Fibroblast of skin of abdomen (primary cell): Measurements from ENCODE around the gene MDFIC. TPM values are rescaled to one million over a fixed set of nuclear protein-coding genes. Genes with fewer than 3 reads are reported as not detected.
"Not testable (repeated sequence)": the region's sequence is repeated elsewhere in the genome, so short reads cannot be mapped to it uniquely, and the experiment has no call there.

Experiments used
- DNase-seq: peaks from one replicate; pipeline ENCODE4 v3.0.0-alpha.2; 2013
- polyA plus RNA-seq, 2 experiments: library from polyadenylated mRNA; unstranded; fragments of 120-200 nt; gene quantifications; one replicate each; pipeline ENCODE4 v1.2.1, GENCODE V29; 2013; ENCODE audit not compliant: insufficient read length in 2 of 2

The MDFIC gene, protein sequence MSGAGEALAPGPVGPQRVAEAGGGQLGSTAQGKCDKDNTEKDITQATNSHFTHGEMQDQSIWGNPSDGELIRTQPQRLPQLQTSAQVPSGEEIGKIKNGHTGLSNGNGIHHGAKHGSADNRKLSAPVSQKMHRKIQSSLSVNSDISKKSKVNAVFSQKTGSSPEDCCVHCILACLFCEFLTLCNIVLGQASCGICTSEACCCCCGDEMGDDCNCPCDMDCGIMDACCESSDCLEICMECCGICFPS
- polyA plus RNA-seq (2013, experiment 1 of 2; ENCODE audit: insufficient read length), result 25.4 TPM
- polyA plus RNA-seq (2013, experiment 2 of 2; ENCODE audit: insufficient read length), result 24.5 TPM

DNA sequence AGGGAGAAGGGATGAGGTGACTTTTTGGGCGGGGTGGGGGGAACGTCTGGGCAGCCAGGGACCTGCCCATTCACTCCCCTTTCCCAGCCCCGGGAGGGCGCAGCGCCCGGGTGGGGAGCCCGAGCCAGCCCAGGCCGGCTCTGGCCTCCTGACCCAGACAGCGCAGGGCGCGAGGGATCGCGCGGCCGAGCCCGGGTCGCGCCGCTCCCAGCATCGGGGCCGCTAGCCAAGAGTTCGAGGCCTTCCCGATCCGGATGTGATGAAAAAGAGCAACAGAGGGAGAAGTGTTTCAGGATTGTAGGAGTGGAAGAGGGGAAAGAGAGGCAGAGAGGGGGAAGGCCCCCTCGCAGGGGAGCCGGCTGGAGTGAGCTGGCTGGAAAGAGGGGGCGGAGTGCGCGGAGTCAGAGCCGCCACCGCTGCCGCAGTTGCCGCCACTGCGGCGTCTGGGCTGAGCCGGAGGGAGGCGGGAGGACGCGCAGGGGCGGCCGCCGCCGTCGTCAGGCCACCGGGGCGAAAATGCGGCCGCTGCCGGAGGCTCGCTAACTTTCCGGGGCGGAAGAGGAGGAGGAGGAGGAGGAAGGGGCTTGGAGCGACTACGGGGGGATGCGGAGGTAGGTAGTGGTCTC lies at the start of gene MDFIC:
Gene MDFIC (plus strand): TSS at position 69 of the 626 bp plus-strand sequence. CDS start 940 bp downstream, outside the sequence.
- peak; percentile 69 for DNase-seq

DNA sequence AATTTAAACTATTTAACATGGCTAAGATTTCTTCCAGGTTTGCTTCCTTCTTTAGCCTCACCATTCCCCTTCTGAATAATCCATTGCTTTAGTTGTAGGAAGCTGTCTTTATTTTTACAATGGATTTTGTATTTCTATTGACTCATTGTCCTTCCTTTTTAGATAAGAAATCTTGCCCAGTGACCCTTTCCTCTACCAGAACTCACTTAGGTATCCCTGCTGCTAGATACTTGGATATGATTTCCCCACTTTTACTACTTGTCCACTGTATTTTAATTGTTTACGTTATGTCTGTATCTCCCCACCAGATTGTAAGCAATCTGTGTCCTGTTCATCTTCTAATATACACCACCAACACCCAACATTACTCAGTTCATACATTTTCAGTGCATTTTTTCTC lies 47.7 kb upstream of the MDFIC start:
- DNase-seq, result no peak

DNA sequence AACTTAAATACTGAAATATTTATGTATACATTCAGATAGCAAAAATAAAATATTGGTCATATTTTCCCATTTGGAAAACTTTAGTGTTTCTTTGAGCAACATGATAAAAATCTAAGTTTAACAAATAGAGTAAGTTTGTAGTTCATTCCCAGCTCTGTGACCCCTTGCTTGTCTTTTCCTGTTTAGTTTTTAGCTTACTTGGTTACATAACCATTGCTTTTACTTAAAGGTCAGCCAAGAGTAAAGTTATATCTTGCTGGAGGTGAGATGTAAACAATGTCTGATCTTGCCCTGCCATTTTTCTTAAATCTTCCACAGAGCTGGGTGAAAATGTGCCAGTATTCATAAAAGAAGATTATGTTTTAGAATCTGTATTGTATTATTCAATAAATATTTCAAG lies 46.7 kb upstream of the MDFIC start:
- DNase-seq, result no peak

DNA sequence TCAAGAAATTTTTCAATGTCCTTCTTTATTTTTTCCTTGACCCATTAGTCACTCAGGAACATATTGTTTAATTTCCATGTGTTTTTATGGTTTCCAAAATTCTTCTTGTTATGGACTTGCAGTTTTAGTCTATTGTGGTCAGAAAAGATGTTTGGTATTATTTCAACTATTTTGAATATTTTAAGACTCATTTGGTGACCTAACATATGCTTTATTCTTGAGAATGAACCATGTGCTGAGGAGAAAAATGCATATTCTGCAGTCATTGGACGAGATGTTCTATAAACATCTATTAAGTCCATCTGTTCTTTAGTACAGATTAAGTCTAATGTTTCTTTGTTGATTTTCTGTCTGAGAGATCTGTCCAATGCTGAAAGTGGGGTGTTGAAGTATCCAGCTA lies 42.3 kb upstream of the MDFIC start:
- DNase-seq, result peak; percentile 86

DNA sequence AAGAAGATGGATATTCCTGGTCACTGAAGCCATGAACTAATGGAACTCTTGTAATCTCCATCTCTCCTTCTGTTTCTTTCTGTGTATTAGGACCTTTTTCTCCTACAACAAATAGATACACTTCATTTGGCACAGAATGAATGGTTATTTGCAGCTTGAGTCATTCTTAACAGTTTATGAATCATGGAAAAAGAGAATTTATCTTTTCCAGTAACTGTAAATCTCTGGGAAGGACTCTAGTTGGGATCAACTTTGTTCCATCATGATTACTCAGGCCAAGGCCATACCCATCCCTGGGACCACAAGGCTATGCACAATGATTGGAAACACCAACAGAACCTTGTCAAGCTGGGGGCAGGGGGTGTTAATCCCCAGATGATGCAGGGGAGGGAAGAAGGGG lies 36.1 kb upstream of the MDFIC start:
- DNase-seq, result peak; percentile 50

DNA sequence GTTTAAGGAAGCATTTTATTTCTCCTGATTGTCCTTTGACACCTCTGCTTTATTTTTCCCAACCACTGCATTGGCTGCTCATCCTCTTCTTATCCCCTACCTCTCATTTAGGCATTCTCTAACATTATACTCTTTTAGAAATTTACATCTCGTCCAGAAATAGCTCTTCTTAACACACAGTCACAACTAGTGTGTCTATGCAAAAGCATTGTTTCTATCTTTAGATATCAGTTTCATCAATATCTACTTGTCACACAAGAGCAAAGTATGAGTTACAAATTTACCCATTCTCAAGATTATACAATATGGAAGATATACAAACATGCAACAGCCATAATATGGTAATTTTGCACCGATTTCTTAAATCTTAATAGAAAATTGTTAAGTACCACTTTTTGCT lies 35.7 kb upstream of the MDFIC start:
- DNase-seq, result no peak

DNA sequence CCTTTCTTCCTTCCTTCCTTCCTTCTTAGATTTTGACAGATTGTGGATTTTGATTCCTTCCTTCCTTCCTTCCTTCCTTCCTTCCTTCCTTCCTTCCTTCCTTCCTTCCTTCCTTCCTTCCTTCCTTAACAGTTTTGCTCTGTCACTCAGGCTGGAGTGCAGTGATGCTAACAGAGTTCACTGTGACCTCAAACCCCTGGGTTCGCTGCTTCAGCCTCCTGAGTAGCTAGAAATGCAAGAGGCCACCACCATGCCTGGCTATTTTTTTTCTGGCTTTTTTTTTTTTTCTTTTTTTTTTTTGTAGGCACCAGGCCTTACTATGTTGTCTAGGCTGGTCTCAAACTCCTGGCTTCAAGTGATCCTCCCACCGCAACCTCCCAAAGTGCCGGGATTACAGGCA lies 32.8 kb upstream of the MDFIC start:
- not testable (repeated sequence) for DNase-seq

DNA sequence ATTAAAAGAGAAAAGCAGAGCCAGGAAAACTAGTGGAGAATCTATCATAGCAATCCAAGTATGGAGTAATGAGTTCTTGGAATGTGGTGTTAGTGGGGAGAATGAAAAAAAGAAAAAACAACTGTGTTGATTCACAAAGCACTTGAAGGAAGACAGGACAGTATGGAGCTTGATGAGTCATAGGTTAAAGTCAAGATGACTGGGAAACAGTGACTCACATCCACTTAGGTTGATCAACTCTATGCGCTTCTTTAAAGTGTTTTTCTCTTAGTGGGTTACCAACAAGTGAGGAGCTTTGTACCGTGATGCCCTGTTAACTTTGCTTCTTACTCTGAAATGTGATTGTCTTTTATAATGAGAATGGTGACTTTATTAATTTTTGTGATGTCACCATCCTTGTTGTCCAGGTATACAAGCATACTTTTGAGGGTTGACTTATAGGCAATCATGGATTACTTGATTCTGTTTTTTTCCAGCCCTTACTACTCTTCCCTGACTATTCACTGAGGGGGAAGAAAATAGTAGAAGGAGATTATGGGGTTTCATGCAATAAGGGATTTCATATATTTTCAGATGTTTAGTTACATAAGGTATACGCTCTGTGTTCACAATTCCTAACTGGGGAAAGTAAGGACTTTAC lies 32.1 kb upstream of the MDFIC start:
- DNase-seq, result peak; percentile 97

DNA sequence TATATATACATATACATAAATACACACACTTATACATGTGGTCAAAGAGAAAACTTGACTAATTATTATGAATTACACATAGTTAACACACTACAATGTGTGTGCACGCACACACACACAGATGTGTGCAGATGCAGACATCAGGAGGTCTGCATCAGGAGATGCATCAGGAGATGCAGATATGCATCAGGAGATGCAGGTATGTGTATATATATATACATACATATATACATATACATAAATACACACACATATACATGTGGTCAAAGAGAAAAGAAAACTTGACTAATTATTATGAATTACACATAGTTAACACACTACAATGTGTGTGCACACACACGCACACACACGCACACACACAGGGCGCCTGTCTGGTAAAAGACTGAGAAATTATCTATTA lies 31.3 kb upstream of the MDFIC start:
- no peak for DNase-seq

DNA sequence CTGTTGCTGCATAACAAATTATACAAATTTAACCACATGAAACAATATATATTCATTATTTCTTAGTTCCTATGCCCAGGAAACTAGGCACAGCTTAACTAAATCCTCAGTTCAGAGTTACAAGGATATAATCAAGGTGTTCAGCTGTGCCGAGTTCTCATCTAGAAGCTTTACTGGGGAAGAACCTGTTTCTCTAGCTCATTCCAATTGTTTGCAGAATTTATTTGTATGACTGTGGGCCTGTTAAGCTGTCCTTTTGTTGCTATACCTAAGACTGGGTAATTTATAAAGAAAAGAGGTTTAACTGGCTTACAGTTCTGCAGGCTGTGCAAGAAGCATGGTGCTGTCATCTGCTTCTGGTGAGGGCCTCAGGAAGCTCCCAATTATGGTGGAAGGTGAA lies 21.8 kb upstream of the MDFIC start:
- no peak for DNase-seq

DNA sequence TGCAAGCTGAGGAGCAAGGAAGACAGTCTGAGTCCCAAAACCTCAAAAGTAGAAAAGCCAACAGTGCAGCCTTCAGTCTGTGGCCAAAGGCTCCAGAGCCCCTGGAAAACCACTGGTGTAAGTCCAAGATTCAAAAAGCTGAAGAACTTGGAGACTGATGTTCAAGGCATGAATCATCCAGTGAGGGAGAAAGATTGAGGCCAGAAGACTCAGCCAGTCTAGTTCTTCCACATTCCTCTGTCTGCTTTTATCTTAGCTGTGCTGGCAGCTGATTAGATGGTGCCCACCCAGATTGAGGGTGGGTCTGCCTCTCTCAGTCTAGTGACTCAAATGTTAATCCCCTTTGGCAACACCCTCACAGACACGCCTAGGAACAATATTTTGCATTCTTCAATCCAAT lies 20.1 kb upstream of the MDFIC start:
- peak; percentile 79 for DNase-seq

DNA sequence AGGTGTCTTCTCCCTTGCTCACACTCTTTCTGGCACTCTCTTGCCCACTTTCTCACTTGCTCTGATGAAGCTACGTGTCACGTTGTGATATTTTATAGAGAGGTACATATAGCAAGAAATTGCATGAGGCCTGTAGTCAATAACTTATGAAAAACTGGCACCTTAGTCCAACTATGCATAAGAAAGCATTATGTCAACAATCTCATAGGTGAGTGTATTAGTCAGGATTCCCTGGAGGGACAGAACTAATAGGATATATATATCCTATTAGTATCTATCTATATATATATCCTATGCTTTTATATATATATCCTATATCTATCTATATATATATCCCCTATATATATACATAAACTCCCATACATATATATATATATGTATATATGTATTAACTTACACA lies 18.8 kb upstream of the MDFIC start:
- DNase-seq, result no peak

DNA sequence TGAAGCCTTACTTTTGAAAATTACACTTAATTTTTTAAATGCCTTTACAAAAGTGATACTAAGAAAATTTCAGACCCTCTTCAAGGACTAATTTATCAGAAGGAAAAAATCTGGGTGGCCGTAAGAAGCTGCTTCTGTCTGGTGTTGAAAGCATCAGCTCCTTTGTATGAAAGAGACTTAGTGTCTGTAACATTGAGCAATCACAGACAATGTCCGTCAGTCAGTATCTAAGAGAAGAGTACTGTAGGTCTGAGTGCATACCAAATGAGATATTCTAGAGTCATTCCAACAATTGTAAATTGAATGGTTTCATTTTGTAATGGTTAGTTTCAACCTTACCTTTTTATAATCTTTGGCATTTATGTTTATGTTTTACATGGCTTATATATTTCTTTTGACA lies 11.1 kb upstream of the MDFIC start:
- DNase-seq, result no peak

DNA sequence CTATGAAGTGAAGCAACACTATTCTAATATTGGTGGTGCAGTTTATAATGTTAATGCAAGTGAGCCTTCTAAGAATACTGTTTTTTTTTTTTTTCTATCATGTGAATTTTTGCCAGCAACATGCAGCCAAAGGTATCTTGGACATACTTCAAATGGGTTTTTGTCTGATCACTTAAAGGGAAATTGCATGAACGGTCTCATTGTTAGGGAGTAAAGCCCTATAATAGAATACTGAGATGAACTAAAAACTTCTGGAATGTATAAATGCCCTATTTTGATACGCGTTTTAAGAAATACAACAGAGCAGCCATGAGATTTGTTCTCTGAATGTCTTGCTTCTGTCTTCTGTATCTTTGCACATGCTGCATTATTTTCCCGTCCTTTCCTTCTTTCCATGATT lies 10.5 kb upstream of the MDFIC start:
- no peak for DNase-seq

DNA sequence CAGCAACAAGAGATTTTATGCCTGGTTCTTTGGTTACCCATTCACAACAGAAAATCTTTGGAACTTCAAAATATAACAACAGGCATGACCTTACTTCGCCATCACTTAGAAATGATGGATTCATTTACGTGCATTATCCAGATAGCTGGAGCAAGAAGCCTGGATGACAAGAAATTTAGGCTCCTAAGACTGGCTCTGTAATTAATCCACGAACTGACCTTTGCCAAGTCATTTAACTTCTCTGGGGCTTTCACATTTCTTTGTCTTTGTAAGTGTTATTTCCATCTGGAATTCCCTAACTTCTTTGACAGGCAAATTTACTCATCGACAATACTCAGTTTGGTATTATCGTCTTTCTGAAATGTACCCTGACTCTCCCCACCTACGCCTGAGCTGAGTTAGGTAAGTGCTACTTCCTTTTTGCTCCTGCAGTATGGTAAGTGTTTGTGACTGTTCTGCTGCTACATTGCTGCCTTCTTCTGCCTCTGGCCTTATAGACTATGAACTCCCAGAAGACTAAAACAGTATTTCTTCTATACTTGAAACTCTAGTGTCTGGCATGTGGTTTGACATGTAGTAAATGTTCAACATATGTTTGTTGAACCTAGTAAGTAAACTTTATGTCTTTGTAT lies 5.5 kb upstream of the MDFIC start:
- no peak for DNase-seq

DNA sequence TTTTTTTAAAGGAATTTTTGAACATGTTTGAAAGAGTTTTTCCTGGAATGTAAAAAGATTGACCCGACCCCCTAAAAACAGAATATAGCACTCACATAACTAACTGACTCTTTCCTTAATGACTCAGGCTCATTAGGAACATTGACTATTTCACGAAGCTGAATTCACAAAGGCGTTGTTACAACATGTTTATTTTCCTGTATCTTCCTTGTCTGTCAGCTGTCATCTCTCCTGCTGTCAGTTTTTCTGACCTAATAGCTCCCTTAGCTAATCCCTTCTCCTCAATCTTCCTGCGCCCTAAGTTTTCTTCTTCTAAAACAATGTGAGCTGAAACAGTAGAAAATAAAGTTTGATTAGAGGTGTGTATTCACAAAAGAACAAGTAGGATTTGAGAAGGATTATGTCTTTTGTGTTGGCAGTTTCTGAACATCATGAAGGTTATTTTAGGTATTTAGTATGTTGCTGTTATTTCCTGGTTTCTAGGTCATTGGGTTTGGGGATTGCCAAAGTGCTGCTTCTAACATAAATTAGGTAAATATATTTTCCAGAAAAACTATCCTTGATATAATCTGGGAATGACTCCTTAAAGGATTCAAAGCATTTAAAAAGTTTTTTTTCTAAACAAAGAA lies 4.6 kb upstream of the MDFIC start:
- no peak for DNase-seq

DNA sequence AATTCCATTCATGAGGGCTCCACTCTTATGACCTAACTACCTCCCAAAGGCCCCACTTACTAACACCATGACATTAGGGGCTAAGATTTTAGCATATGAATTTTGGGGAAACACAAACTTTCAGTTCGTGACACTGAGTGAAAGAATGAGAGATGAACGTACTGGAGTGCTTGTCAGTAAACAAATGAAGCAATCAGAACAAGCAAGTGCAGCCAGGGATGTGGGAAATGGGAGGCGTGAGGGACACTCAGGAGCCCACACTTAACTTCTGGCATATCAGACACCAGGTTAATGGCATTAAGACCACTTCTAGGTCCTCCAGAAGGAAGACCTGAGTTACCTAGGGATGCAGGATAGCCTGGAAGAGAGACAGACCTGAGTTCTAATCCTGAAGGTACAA lies 2.3 kb upstream of the MDFIC start:
- DNase-seq, result no peak

DNA sequence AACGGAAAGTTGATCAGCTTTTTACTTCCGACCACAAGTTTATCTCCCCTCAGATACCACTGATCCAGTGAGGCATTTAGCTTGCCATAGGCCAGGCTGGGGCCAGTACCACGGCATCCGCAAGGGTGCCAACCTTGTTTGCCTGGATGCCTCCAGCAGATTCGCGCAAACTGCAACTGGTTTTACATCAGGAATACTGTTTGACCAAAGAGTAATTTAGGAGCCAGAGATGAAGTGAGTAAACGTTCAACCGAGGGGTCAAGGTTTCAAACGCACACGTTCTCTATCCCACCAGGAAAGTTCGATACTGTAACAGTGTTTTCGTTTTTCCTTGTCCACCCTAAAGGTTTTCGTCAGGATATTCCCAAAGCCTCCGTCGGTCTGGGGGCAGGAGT lies 266 bp upstream of the MDFIC start:
- no peak for DNase-seq

DNA sequence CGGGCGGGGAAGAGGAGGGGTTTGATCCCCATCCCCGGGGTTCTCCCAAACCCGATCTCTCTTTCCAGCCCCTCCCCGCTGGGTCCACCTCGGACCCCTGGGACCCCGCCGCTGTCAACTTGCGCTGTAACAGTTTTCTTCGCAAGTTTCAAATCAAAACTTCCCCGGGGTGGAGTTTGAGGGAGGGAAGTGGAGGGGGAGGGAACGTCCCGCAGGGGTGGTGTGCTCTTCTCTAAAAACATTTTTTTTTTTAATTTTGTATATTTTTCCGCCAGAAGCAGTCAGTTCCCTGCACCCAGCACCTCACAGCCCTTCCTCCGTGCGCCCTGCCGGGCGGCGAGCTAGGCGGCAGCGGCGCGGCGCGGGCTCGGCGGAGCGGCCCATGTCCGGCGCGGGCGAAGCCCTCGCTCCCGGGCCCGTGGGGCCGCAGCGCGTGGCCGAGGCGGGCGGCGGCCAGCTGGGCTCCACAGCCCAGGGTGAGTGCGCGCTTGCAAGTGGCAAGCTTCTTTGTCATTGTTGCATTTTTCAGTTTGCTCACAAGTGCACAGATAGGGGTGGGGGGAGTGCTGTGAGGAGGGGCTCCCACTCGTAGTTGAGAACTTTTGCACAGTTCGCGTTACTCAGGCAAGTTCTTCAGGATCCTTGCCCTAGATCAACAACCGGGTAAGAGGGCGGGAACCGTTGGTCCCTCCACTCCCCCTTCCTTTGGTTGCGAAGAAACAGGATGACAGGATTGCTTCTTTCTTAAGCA lies 933 bp downstream of the MDFIC start:
- DNase-seq, result peak; percentile 65

DNA sequence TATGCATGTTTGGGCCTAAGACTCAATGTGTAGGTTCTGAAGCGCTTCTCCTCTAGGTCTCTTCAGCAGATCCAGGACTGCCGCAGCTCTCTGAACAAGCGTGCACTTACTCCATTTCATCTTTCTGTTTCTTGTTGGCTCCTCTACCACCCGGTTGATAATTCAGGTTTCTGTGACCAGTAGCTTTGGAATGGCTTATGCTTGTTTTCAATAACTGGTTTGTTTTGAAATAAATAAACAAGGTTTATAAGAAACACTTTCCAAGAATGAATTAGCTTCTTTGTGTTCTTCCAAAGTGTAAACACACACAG lies 1.5 kb downstream of the MDFIC start:
- DNase-seq, result no peak

DNA sequence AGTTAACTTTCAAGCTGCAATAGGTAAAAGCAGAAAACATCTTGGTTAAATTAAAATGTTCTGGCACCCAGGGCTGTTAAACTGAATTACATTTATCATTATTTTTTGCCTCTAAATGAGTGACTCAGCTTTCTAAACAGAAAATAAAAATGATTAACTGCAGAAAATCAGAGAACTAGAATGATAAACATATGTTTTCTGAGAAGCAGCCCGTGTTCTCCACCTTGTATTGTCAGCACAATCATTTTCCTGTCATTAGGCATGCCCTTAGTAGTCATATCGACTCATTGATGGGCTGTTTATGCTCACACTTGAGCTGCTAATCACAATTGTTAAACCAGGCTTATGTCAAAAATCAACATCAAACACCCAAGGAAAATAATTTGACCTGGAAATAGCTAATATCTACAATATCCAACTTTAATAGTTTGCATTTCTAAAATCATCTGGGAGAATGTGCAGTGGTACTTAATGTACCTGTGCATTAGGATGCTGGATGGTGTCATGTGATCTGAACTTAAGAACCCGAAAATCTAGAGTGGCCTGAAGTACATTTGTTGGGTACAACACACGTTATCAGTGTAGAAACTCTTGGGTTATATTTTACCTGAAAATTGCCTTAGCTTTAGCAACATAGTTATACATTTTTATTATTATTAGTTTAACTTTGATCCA lies 2.3 kb downstream of the MDFIC start:
- peak; percentile 46 for DNase-seq

DNA sequence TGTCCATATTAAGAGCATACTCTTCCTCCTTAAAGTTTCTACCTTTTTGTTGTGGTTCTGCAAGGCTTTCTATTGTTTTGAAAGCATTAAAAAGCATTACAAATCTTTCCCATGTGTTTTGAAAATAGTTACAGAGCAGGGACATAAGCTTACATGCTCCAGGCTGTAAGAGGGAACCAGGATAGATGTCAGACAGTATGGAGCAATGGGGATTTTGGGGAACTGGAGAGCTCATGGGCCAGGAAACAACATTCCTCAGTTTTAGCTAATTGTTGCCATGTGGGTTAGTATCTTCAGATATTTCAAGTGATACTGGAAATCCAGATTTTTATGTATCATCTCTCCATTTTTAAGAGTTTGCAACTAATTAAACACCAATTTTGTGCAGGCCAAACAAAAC lies 3.5 kb downstream of the MDFIC start:
- DNase-seq, result peak; percentile 52
